GM18511 (cell line): ENCODE data around the gene C1orf52.

Experiments used
- ATAC-seq: cut with Tn5 transposase; IDR thresholded peaks from one replicate; pipeline ENCODE4 v1.9.1; 2021; ENCODE audit warnings: mild to moderate bottlenecking, moderate library complexity; ENCODE audit not compliant: unreplicated experiment

Gene C1orf52

DNA sequence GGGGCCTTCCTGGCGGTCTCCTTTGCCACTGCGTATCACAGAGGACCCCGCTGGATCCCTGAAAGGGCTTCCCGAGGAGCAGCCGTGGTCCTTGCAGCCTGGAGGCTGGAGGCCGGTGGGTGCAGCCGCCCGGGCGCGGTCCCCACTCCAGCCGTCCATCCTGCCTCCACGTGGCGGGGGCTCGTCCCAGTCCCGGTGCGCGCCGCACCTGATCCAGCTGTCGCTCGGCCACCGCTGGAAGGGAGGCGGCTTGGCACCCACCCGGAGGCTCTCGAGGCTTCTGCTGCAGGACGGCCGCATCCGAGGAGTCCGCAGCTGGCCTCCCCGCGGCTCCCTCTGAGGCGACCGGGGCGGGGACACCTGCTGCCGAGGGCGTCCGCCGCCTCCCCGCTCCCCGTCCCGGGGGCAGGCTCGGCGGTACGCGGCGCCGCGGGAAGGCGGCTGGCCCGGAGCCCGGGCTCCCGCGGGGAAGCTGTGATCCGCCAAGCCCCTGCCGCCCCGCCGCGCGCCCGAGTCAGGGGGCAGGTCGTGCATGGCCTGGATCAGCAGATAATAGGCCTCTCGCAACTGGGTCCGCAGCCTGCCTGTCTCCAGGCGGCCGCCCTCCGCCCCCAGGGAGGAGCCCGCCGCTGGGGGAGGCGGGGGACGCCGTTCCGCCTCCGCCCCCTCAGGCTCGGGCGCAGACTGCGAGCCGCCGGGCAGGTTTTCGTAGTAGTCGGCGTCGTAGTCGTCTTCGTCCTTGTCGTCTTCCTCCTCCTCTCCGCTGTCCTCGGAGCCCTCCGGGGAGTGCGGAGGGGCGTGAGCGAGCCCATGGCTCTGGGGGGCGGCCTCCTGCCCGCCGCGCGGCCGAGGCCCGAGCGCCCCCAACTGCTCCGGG, 58.8 kb downstream of the C1orf52 start, which contains the start of gene SYDE2:
SYDE2 (minus strand) TSS at position 554 of the 877 bp plus-strand sequence; CDS start at position 534, 20 bp downstream.
- ATAC-seq, result peak; percentile 74
